ENCODE data around the gene FOXD1.

FOXD1 gene

GRCh38 chr5:73424556-73424977, 24.0 kb downstream of the FOXD1 start:
- Histone ChIP-seq H3K4me1 (ENCODE audit: insufficient read depth, poor library complexity, severe bottlenecking) (no peaks in the 10 kb centered on the region), H3K9me3 (ENCODE audit: severe bottlenecking) (no peaks in the 10 kb centered on the region), H3K27ac (ENCODE audit: poor library complexity, severe bottlenecking) (no peak overlapping the region), H3K4me3 (ENCODE audit: severe bottlenecking) (no peak overlapping the region), H3K27me3 (ENCODE audit: insufficient read depth, poor library complexity, severe bottlenecking) (peaks cover 7% of the 10 kb centered on the region), H3K36me3 (ENCODE audit: low read depth) (no peaks in the 10 kb centered on the region)
- ATAC-seq (ENCODE audit: low read depth) (no peak), DNase-seq (ENCODE audit: low spot score) (no peak)
- no peak for TF ChIP-seq CTCF (IDR thresholded peaks at IDR 0.05; ENCODE audit: poor library complexity, severe bottlenecking)

- H3K27ac ChIP-seq (ENCODE audit: poor library complexity, severe bottlenecking): no peak overlapping the region
- no peaks in the 10 kb centered on the region for H3K36me3 ChIP-seq (ENCODE audit: low read depth)
- TF ChIP-seq CTCF (IDR thresholded peaks at IDR 0.05; ENCODE audit: poor library complexity, severe bottlenecking): no peak
- H3K4me1 ChIP-seq (ENCODE audit: insufficient read depth, poor library complexity, severe bottlenecking): no peaks in the 10 kb centered on the region
- H3K4me3 ChIP-seq (ENCODE audit: severe bottlenecking): no peak overlapping the region
- H3K27me3 ChIP-seq (ENCODE audit: insufficient read depth, poor library complexity, severe bottlenecking): peaks cover 7% of the 10 kb centered on the region
- H3K9me3 ChIP-seq (ENCODE audit: severe bottlenecking): no peaks in the 10 kb centered on the region
- no peak for DNase-seq (ENCODE audit: low spot score)
- ATAC-seq (ENCODE audit: low read depth): no peak
Measured at GRCh38 chr5:73422164-73422563, 26.4 kb downstream of the FOXD1 start.

GRCh38 chr5:73420666-73421065, 27.9 kb downstream of the FOXD1 start:
- DNase-seq (ENCODE audit: low spot score) (no peak), ATAC-seq (ENCODE audit: low read depth) (no peak)
- H3K36me3 ChIP-seq (ENCODE audit: low read depth): no peaks in the 10 kb centered on the region
- no peaks in the 10 kb centered on the region for H3K4me1 ChIP-seq (ENCODE audit: insufficient read depth, poor library complexity, severe bottlenecking)
- H3K9me3 ChIP-seq (ENCODE audit: severe bottlenecking): no peaks in the 10 kb centered on the region
- no peak overlapping the region for H3K4me3 ChIP-seq (ENCODE audit: severe bottlenecking)
- H3K27ac ChIP-seq (ENCODE audit: poor library complexity, severe bottlenecking): no peak overlapping the region
- H3K27me3 ChIP-seq (ENCODE audit: insufficient read depth, poor library complexity, severe bottlenecking): peaks cover 7% of the 10 kb centered on the region
- TF ChIP-seq CTCF (IDR thresholded peaks at IDR 0.05; ENCODE audit: poor library complexity, severe bottlenecking): no peak

GRCh38 chr5:73419465-73420390, 28.8 kb downstream of the FOXD1 start:
- Histone ChIP-seq H3K36me3 (ENCODE audit: low read depth) (no peaks in the 10 kb centered on the region), H3K27me3 (ENCODE audit: insufficient read depth, poor library complexity, severe bottlenecking) (peaks cover 7% of the 10 kb centered on the region), H3K27ac (ENCODE audit: poor library complexity, severe bottlenecking) (no peak overlapping the region), H3K4me1 (ENCODE audit: insufficient read depth, poor library complexity, severe bottlenecking) (no peaks in the 10 kb centered on the region), H3K9me3 (ENCODE audit: severe bottlenecking) (no peaks in the 10 kb centered on the region), H3K4me3 (ENCODE audit: severe bottlenecking) (no peak overlapping the region)
- DNase-seq (ENCODE audit: low spot score) (no peak), ATAC-seq (ENCODE audit: low read depth) (peak; percentile 21; the same call in 1 of the 3 replicates)
- no peak for TF ChIP-seq CTCF (IDR thresholded peaks at IDR 0.05; ENCODE audit: poor library complexity, severe bottlenecking)

- no peak overlapping the region for H3K27ac ChIP-seq (ENCODE audit: poor library complexity, severe bottlenecking)
- DNase-seq (ENCODE audit: low spot score) (no peak), ATAC-seq (ENCODE audit: low read depth) (no peak)
- H3K36me3 ChIP-seq (ENCODE audit: low read depth): no peaks in the 10 kb centered on the region
- no peaks in the 10 kb centered on the region for H3K4me1 ChIP-seq (ENCODE audit: insufficient read depth, poor library complexity, severe bottlenecking)
- H3K9me3 ChIP-seq (ENCODE audit: severe bottlenecking): no peaks in the 10 kb centered on the region
- no peak overlapping the region for H3K4me3 ChIP-seq (ENCODE audit: severe bottlenecking)
- no peak for TF ChIP-seq CTCF (IDR thresholded peaks at IDR 0.05; ENCODE audit: poor library complexity, severe bottlenecking)
- H3K27me3 ChIP-seq (ENCODE audit: insufficient read depth, poor library complexity, severe bottlenecking): peaks cover 7% of the 10 kb centered on the region
Measured at GRCh38 chr5:73419117-73419464, 29.5 kb downstream of the FOXD1 start.
